Parathyroid adenoma (tissue), 2 donors: Measurements from ENCODE around the gene NUDT14.

Source experiments
- H2AFZ ChIP-seq: fragments of 300-600 bp; sonication (generic); one replicate; pipeline ENCODE4 v1.7.0; 2017; ENCODE audit warnings: antibody characterized with exemption, mild to moderate bottlenecking
- H3K27ac ChIP-seq: fragments of 300-600 bp; sonication (generic); one replicate; pipeline ENCODE4 v1.7.0; 2017
- H3K27me3 ChIP-seq: fragments of 300-600 bp; sonication (generic); one replicate; pipeline ENCODE4 v1.7.0; 2017; ENCODE audit warnings: low read length; ENCODE audit not compliant: control insufficient read depth, insufficient read depth
- H3K36me3 ChIP-seq: fragments of 300-600 bp; sonication (generic); one replicate; pipeline ENCODE4 v1.7.0; 2017; ENCODE audit warnings: low read length; ENCODE audit not compliant: control insufficient read depth, insufficient read depth
- H3K4me1 ChIP-seq: fragments of 300-600 bp; sonication (generic); one replicate; pipeline ENCODE4 v1.7.0; 2017; ENCODE audit warnings: control low read depth
- H3K4me2 ChIP-seq: fragments of 300-600 bp; sonication (generic); one replicate; pipeline ENCODE4 v1.7.0; 2017; ENCODE audit warnings: low read length
- H3K4me3 ChIP-seq: fragments of 300-600 bp; sonication (generic); one replicate; pipeline ENCODE4 v1.7.0; 2017; ENCODE audit warnings: low read depth, low read length
- H3K79me2 ChIP-seq: fragments of 300-600 bp; sonication (generic); one replicate; pipeline ENCODE4 v1.7.0; 2017; ENCODE audit warnings: control low read depth
- H3K9ac ChIP-seq: fragments of 300-600 bp; sonication (generic); one replicate; pipeline ENCODE4 v1.7.0; 2017; ENCODE audit warnings: mild to moderate bottlenecking
- H3K9me3 ChIP-seq: fragments of 300-600 bp; sonication (generic); one replicate; pipeline ENCODE4 v1.7.0; 2017; ENCODE audit warnings: low read length; ENCODE audit not compliant: control insufficient read depth
- CTCF ChIP-seq: fragments of 300-600 bp; sonication (generic); IDR thresholded peaks from one replicate; pipeline ENCODE4 v1.7.0; 2017; ENCODE audit warnings: antibody characterized with exemption, mild to moderate bottlenecking
- donor health status: primary hyperparathyroidism.

The NUDT14 gene

GRCh38 chr14:105149146-105149781 is 31.8 kb downstream of the NUDT14 start:
- no peak overlapping the region for H3K9ac ChIP-seq
- no peak overlapping the region for H3K27ac ChIP-seq
- no peak overlapping the region for H3K4me2 ChIP-seq
- H3K9me3 ChIP-seq, result no peaks in the 10 kb centered on the region
- TF ChIP-seq CTCF, result no peak
- no peaks in the 10 kb centered on the region for H3K79me2 ChIP-seq
- no peaks in the 10 kb centered on the region for H3K4me1 ChIP-seq
- H3K27me3 ChIP-seq, result no peaks in the 10 kb centered on the region
- no peak overlapping the region for H2AFZ ChIP-seq
- H3K36me3 ChIP-seq, result no peaks in the 10 kb centered on the region
- H3K4me3 ChIP-seq, result no peak overlapping the region

- Histone ChIP-seq H3K79me2 (no peaks in the 10 kb centered on the region), H3K36me3 (no peaks in the 10 kb centered on the region), H2AFZ (no peak overlapping the region), H3K4me2 (no peak overlapping the region), H3K27ac (no peak overlapping the region), H3K9me3 (no peaks in the 10 kb centered on the region), H3K4me3 (no peak overlapping the region), H3K4me1 (no peaks in the 10 kb centered on the region), H3K9ac (no peak overlapping the region), H3K27me3 (no peaks in the 10 kb centered on the region)
- TF ChIP-seq CTCF, result no peak
Measured at GRCh38 chr14:105148604-105149145, 32.4 kb downstream of the NUDT14 start.

GRCh38 chr14:105147671-105148603 is 33.2 kb downstream of the NUDT14 start:
- Histone ChIP-seq H3K36me3 (no peaks in the 10 kb centered on the region), H3K27ac (no peak overlapping the region), H3K4me3 (no peak overlapping the region), H3K79me2 (no peaks in the 10 kb centered on the region), H3K9ac (no peak overlapping the region), H3K4me2 (no peak overlapping the region), H3K4me1 (no peaks in the 10 kb centered on the region), H3K27me3 (no peaks in the 10 kb centered on the region), H2AFZ (no peak overlapping the region), H3K9me3 (no peaks in the 10 kb centered on the region)
- TF ChIP-seq CTCF, result no peak

- Histone ChIP-seq H3K27ac (no peak overlapping the region), H3K9ac (no peak overlapping the region), H3K4me2 (no peak overlapping the region), H3K36me3 (no peaks in the 10 kb centered on the region), H3K79me2 (no peaks in the 10 kb centered on the region), H3K4me1 (no peaks in the 10 kb centered on the region), H3K27me3 (no peaks in the 10 kb centered on the region), H3K4me3 (no peak overlapping the region), H3K9me3 (no peaks in the 10 kb centered on the region), H2AFZ (no peak overlapping the region)
- TF ChIP-seq CTCF, result no peak
Measured at GRCh38 chr14:105146976-105147635, 34.0 kb downstream of the NUDT14 start.
